Right lobe of liver (tissue), 6 donors: ENCODE measurements around the gene THBS3. TPM values are rescaled to one million over a fixed set of nuclear protein-coding genes. Genes with fewer than 3 reads are reported as not detected.

Source experiments
- ATAC-seq, 4 donors: fragments of 200-7000 bp; cut with Tn5 transposase; one replicate each; pipeline ENCODE4 v1.9.1; 2020; ENCODE audit warnings: mild to moderate bottlenecking in 4 of 4, moderate library complexity in 4 of 4
- DNase-seq, 3 donors: peaks; one replicate each; pipeline ENCODE4 v3.0.0-alpha.2; 2020
- H3K27ac ChIP-seq, 3 donors: fragments of 200-600 bp; one replicate each; pipeline ENCODE4 v1.8.0; 2022
- H3K27me3 ChIP-seq, 2 donors: fragments of 200-600 bp; one replicate each; pipeline ENCODE4 v1.8.0; 2022
- H3K36me3 ChIP-seq, 4 donors: fragments of 200-600 bp; sonication (generic) in 1 of 4; one replicate each; pipeline versions ENCODE4 v1.5.1 to v1.8.0; 2017 to 2022; ENCODE audit warnings: control low read depth in 1 of 4
- H3K4me1 ChIP-seq, 4 donors: fragments of 200-600 bp; sonication (generic) in 1 of 4; one replicate each; pipeline versions ENCODE4 v1.5.1 to v1.8.0; 2017 to 2022; ENCODE audit warnings: control low read depth in 1 of 4
- H3K4me3 ChIP-seq, 3 donors: fragments of 200-600 bp; one replicate each; pipeline ENCODE4 v1.8.0; 2022
- H3K9me3 ChIP-seq, 4 donors: fragments of 200-600 bp; sonication (generic) in 1 of 4; one replicate each; pipeline versions ENCODE4 v1.5.1 to v1.8.0; 2017 to 2022; ENCODE audit warnings: control low read depth in 1 of 4
- POLR2A ChIP-seq: fragments of 450-650 bp; IDR thresholded peaks from one replicate; pipeline ENCODE4 v1.6.1; 2017; ENCODE audit warnings: antibody characterized with exemption, mild to moderate bottlenecking
- WGBS: methylation state at CpG from one replicate; pipeline ENCODE4 v1.1.6; 2018; ENCODE audit warnings: low coverage, low lambda C conversion rate; ENCODE audit not compliant: insufficient coverage; ENCODE audit errors: missing lambda C conversion rate; 5-methylcytosine and 5-hydroxymethylcytosine counted together
- intact Hi-C, 2 donors: fragments of 100-400 bp; cut with DNase I; formaldehyde crosslinking; loops; one replicate each; pipeline versions ENCODE4 v1.11.2 to v1.14.1; 2022
- total RNA-seq, 6 experiments: library from RNA; depleted of rRNA in 2 of 6; stranded (reverse); fragments of >200 nt in 2 of 6; fragmentation: NEBNext Ultra II Directional in 3 of 6; extraction: Animal tissue kit (Norgen Biotek cat#: 25700) in 3 of 6; gene quantifications; one replicate each; pipeline versions ENCODE4 v1.1.0 to v1.2.4, GENCODE V29; 2016 to 2023
- TF ChIP-seq, protein P1 (sequence below), 4 donors: fragments of 200-600 bp in 3 of 4; fragments of 450-650 bp in 1 of 4; IDR thresholded peaks; one replicate each; pipeline versions ENCODE4 v1.5.1 to v1.8.0; 2016 to 2022; ENCODE audit warnings: antibody characterized with exemption in 4 of 4, mild to moderate bottlenecking in 2 of 4
- donor health status: DM: no; HTN: yes; CAD: no.
- donor health status: DM: no; HTN: no; CAD: no.
- donor health status: DM: no; HTN: no; CAD: no.
- donor health status: DM: no; HTN: yes; CAD: no.
- donor health status: DM: no; HTN: yes; CAD: no.

THBS3 gene
- total RNA-seq, 6 experiments from 2014 or later: 4.0 to 14.4 (median 10.5) TPM

DNA sequence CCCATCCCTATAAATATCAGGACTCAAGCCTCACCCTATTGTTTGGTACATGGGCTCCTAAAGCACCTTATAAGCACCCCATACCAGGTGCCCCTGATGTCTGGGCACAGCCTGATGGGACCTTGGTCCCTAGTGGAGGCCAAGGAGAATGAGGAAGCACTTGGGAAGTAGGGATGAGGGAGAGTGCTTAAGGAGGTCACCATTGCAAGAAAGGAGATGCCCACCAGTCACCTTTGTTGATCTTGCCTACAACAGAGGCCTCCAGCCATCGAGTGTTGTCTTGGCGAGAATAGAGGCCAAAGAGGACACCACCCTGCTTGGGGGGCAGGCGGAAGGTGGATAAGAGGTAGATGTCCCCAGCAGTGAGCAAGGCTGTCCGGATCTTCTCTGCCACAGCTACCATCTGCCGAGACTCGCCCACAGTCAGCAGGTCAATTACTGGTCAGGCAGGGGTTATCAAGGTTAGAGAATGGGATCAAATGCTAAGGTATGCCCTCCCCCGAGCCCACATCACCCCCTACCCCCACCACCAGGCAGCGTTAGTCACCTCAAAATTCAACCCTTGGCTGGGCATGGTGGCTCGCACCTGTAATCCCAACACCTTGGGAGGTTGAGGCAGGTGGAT, 1.6 kb downstream of the THBS3 start:
- intact Hi-C loops: no loop called here

DNA sequence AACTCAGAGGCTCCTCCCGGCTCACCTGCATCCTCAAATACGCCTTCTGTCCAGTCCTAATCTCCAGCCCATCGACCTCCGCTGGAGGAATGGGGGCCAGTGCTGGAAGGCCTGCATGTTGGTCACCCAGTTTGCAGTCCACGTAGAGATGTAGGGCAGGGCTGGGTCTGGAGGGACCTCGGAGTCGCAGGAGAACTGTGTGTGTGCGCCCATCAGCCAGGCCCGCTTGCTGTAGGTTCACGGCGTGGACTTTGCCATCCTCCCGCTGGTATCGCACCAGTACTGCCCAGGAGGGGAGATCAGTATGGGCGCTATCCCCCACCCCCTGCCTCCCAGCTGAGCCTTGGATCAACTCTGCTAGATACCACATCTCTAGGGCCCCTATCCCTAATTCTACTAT, 2.7 kb downstream of the THBS3 start:
- Histone ChIP-seq H3K9me3 (no peaks in the 10 kb centered on the region), H3K4me3 (no peak overlapping the region), H3K27ac (no peak overlapping the region), H3K36me3 (no peaks in the 10 kb centered on the region), H3K27me3 (no peaks in the 10 kb centered on the region), H3K4me1 (peaks cover 0 to 12% (median 0%) of the 10 kb centered on the region in 4 donors)
- DNase-seq (no peak), ATAC-seq (no peak)
- TF ChIP-seq, protein P1, sequence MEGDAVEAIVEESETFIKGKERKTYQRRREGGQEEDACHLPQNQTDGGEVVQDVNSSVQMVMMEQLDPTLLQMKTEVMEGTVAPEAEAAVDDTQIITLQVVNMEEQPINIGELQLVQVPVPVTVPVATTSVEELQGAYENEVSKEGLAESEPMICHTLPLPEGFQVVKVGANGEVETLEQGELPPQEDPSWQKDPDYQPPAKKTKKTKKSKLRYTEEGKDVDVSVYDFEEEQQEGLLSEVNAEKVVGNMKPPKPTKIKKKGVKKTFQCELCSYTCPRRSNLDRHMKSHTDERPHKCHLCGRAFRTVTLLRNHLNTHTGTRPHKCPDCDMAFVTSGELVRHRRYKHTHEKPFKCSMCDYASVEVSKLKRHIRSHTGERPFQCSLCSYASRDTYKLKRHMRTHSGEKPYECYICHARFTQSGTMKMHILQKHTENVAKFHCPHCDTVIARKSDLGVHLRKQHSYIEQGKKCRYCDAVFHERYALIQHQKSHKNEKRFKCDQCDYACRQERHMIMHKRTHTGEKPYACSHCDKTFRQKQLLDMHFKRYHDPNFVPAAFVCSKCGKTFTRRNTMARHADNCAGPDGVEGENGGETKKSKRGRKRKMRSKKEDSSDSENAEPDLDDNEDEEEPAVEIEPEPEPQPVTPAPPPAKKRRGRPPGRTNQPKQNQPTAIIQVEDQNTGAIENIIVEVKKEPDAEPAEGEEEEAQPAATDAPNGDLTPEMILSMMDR (IDR thresholded peaks at IDR 0.05): no peak
- no peak for TF ChIP-seq POLR2A
- intact Hi-C loops: no loop called here
- 70% methylated on average over 6 of the region's 14 CpGs for WGBS

More for the DNA sequence above, 1.6 kb downstream of the THBS3 start:
- no peaks in the 10 kb centered on the region for H3K27me3 ChIP-seq
- no peaks in the 10 kb centered on the region for H3K36me3 ChIP-seq
- TF ChIP-seq POLR2A: no peak
- TF ChIP-seq, protein P1 (IDR thresholded peaks at IDR 0.05): no peak
- WGBS: 64% methylated on average over 5 of the region's 9 CpGs
- DNase-seq (no peak), ATAC-seq (no peak)
- no peak overlapping the region for H3K27ac ChIP-seq
- H3K4me1 ChIP-seq: peaks cover 0 to 14% (median 0%) of the 10 kb centered on the region in 4 donors
- H3K9me3 ChIP-seq: no peaks in the 10 kb centered on the region
- H3K4me3 ChIP-seq: no peak overlapping the region

DNA sequence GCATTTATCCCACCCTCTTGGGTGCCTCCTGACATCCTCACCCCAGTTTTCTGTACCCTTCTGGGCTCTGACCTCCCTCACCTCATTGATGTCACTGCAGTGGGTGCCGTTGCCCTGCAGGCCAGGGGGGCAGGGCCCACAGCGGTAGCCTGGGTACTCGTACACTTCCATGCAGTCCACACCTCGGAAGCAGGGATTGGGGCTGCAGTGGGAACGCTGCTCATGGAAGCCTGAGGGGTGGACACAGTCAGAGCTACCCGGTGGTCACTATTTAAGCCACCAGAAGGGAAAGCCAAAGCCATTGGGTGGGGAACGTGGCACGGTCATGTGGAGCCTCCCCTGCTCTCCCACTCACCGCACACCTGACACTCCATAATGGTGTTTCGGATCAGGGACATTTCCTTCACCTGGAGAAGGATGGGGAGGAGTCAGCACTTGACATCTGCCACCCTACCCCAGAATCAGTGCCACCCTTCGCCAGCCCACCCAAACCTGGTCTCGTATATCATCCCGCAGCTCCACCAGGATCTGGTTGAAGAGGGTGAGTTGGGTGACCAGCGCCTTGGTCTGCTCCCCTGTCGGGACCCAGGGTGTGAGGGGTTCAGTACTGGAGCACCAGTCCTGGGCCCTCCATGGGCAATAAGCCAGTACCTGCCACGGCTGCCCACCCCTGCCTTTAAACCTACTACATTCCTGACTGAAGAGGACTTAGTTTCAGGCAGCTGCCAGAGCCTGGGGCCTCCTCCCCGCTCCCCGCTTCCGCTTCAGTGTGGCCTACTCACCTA, 4.8 kb downstream of the THBS3 start:
- no peaks in the 10 kb centered on the region for H3K27me3 ChIP-seq
- 85% methylated on average over 13 of the region's 19 CpGs for WGBS
- no peak overlapping the region for H3K4me3 ChIP-seq
- H3K27ac ChIP-seq: no peak overlapping the region
- DNase-seq: no peak
- no peaks in the 10 kb centered on the region for H3K36me3 ChIP-seq
- intact Hi-C loops: no loop called here
- H3K9me3 ChIP-seq: no peaks in the 10 kb centered on the region
- no peak for TF ChIP-seq POLR2A
- TF ChIP-seq, protein P1 (IDR thresholded peaks at IDR 0.05): no peak
- ATAC-seq: no peak
- H3K4me1 ChIP-seq: no peaks in the 10 kb centered on the region

DNA sequence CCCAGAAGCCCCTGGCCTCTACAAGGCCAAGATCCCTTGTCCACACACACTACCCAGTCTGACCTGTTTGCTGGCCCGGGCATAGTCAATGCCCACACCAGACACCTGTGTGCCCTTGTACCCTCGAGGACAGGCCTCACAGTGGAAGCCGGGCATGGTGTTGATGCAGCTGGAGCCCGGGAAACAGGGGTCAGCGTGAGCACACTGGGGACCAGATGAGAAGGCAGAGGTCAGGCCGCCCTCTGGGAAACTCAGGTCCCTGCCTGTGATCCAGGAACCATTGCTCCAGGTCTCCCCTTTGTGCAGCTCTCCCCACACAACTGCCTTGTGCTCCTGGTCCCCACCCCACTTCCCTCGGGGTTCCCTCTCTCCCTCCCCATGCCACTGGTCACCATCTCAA, 5.5 kb downstream of the THBS3 start:
- no peak overlapping the region for H3K4me3 ChIP-seq
- no CpG with 5 or more reads among the region's 7 CpGs for WGBS
- TF ChIP-seq POLR2A: no peak
- TF ChIP-seq, protein P1 (IDR thresholded peaks at IDR 0.05): no peak
- DNase-seq (no peak), ATAC-seq (no peak)
- no peaks in the 10 kb centered on the region for H3K27me3 ChIP-seq
- H3K4me1 ChIP-seq: no peaks in the 10 kb centered on the region
- intact Hi-C loops: no loop called here
- H3K36me3 ChIP-seq: no peaks in the 10 kb centered on the region
- H3K9me3 ChIP-seq: no peaks in the 10 kb centered on the region
- no peak overlapping the region for H3K27ac ChIP-seq
